DMS 273 (cell line): ENCODE data around the gene DUOX1.

Experiments used
- DNase-seq: peaks from one replicate; lab custom pipeline; 2025; ENCODE audit not compliant: unreplicated experiment; lab: John Stamatoyannopoulos, UW

DUOX1 gene

DNA sequence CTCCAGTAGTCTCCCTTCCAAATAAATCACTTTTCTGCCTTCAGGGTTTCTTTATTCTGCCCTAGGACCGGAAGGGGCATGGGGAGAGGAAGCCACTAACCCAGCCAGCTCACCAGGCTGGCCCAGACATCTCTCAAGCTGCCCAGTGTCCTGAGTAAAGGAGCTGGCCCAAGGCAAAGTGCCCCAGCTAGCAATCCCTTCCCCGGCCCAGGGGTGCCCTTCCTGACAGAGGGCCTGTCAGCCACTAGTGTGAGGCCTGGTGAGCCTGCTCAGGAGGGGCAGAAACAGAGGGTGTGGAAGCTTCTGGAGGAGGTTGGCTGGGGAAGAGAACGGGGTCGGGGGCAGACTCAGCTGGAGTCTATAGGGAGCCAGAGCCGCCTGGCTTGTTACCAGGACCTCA lies 35.7 kb downstream of the DUOX1 start:
- DNase-seq, result no peak

DNA sequence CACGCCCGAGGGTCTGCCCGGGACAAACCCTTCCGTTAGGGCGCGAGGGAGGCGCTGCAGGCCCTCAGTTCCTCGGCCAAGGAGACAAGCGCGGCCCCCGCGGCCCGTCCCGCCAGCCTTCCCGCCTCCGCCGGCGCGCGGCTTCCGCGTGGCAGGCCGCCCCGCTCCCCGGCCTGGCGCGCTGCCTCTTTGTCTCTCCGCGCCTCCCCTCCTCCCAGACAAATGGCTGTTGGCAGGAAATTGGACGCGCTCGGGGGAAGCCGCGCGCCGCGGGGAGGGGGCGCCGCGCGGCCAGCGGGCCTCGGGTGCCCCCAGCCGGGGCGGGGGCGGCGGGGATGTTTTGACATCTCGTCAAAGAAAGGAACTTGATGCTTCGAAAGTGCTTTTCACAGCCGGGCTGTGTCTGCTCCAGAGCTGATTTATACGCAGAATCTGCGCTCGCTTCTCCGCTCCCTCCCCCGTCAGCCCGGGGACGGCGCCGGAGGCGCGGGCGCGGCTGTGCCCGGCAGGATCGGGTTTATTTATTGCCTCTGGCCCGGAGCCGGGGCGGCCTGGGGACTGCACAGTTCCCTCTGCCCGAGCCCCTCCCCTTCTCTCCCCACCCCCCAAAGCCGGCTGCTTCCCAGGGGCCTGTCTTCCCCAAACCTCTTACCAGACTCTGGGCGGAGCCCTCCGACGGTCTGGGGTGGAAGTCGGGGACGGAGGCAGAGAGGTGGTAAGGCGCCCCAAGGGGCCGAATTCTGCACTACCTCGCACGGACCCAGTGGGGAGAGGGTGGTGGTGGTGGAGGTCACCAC lies 37.2 kb downstream of the DUOX1 start:
- DNase-seq, result peak; percentile 89

- no peak for DNase-seq
Measured at GRCh38 chr15:45167631-45168205, 37.9 kb downstream of the DUOX1 start.

- no peak for DNase-seq
Measured at GRCh38 chr15:45168286-45168685, 38.5 kb downstream of the DUOX1 start.

DNA sequence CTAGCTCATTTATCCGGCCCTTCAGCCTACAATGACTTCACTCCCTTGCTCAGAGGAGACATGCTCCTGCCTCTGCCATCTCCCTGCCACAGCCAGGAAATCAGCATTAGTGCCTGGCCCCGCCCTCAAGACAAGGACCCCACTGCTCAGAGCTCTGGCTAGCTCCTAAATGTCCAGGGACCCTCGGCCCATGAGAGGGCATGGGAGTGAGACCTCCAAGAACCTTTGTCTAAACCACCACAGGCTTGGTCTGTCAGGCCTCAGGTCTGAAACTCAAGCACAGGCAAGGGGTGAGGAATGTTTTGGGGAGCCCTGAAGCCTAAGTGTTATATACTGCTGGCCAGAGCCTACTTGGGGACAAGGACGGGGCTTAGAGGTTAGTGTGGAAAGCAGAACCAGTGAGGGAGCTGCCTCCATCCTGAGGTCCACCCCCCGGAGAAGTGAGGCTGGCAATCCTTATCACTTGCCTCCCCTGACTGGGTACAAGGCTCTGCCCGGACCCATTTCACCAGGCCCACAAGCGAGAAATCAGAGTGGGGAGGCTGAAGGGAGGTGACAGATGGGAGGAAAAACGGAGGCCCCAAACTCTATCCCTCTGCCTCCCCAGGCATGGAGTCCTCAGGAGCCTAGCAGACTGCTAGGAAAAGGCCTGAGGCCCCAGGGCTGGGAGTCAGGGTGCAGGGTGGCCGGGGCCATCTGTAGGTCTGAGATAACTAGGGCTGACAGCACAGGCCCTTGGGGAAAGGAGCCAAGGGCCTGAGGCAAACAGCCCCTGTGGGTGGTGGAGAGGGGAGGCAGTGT lies 39.2 kb downstream of the DUOX1 start:
- peak; percentile 54 for DNase-seq

DNA sequence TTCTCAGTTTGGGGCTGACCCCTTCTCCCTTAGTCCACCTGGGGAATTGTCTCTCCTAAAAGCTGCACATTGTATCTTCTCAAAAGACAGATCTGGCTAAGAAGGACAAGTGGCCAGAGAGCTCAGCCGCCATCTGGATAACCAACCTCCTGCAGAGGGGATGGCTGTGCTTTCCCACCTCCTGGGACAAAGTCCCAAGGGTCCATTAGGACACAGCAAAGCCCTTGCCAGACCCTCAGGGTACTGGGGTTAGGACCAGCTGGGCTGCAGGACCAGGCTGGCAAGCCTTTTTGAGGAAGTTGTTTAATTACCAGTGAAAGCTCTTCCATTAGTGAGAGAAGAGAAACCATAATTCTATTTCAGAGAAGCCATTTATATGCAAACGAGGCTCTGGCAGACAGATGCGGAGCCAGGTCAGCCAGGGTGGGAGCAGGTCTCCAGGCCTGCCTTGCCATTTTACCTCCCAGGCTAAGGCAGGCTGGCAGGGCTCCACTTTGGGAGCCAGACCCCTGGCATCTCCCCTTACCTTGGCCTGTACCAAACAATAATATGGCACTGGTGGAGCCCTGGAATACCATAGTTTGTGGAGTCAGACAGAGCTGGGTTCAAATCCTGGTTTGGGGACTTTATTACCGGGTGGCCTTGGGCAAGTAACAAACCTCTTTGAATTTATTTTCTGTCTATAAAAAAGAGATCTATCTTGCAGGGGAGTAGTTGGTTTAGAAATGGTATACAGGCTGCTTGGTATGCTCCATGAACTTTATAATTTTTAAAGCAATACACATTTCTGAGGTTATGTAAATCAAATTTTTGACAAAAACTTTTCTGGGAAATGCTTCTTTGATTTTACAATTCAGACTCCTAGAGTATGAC lies 40.0 kb downstream of the DUOX1 start:
- peak; percentile 73 for DNase-seq

DNA sequence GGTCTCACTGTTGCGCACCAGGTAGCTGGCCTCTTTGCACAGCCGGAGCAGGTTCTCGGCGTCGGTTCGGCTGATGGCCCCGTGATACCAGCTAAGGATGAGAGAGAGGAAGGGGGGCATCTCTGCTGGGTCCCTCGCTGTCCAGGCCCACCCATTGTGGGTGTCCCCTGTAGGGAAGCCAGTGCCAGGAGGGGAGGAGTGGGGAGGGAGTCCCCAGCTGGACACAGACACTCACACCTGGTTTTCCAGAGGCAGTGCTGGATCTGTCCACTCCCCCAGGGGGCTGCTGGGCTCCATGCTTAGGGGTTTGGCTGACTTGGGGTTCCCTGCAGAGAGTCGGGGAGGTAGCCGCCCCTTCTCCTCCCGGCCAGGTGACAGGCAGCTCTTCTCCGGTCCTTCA lies 42.1 kb downstream of the DUOX1 start:
- DNase-seq, result no peak

- no peak for DNase-seq
Measured at GRCh38 chr15:45174069-45174468, 44.3 kb downstream of the DUOX1 start.

- no peak for DNase-seq
Measured at GRCh38 chr15:45174577-45174976, 44.8 kb downstream of the DUOX1 start.

DNA sequence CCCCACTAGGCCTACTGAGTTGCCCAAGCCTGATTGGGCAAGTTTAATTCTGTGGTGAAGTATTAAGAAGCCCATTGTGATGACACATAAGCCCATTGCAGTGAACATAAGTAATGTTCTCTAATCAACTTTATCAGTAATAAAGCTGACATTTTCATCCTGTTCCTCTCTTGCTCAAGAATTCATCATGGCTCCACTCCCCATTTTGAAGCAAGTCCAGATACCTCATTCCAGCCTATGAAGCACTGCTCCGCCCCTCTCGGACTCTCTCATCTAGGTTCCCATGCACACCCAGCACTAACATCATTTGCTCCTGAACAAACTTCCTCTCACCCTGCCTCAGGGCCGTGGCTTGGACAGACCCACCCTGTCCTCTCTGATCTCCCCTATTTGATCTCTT lies 47.5 kb downstream of the DUOX1 start:
- DNase-seq, result no peak

DNA sequence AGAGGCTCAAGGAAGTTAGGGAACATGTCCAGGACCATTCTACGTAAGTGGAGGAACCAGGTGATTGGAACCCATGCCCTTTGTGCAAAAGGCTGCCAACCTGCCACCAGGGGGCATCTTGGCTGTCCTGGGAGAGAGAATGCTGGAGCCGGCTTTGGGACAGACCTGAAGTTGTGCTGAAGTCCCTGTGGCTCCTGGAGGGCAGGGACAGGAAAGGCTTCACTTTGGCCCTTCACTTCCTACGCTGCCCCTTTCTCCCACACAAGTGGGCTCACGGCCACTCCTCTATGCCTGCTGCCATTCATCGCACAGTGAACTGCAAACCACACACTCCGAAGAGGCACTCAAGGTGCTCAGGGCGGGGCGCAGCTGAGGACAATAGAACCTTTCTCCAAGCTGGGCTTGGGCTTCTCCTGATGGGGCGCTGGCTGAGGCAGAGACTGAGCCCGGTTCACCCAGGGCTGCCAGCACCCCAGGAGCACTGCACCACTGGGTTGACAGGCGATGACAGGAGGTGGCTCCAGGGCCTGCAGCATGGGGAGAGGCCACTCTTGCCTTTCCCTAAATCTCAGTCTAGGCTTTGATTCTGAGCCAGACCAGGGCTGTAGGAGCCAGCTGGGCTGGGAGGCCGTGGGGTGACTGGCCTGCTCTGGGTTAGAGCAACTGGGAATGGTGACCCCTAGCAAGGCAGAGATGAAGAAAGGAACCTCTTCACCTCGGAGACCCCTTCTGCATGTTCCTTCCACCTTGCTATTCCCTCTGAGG lies 49.6 kb downstream of the DUOX1 start:
- DNase-seq, result peak; percentile 51

DNA sequence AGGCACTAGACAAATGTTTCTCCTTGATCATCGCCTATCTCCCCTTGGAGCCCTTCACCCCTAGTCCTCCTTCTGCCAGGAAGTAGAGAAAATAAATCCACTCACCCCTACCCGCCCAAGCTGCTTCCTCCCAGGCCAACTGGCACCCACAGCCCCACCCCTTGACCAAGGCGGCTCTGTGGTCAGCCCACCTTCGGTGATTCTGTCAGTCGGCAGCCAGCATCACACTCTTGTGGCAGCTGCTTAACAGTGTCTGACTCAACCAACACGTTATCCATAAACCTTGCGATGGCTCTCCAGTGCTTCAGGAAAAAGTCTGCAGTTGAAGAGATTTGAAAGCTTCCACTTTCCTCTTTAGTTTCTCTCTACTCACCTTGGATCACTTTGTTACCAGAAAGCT lies 50.4 kb downstream of the DUOX1 start:
- no peak for DNase-seq

- DNase-seq, result no peak
Measured at GRCh38 chr15:45180648-45181436, 51.0 kb downstream of the DUOX1 start.

- peak; percentile 94 for DNase-seq
Measured at GRCh38 chr15:45181491-45182285, 51.9 kb downstream of the DUOX1 start.

DNA sequence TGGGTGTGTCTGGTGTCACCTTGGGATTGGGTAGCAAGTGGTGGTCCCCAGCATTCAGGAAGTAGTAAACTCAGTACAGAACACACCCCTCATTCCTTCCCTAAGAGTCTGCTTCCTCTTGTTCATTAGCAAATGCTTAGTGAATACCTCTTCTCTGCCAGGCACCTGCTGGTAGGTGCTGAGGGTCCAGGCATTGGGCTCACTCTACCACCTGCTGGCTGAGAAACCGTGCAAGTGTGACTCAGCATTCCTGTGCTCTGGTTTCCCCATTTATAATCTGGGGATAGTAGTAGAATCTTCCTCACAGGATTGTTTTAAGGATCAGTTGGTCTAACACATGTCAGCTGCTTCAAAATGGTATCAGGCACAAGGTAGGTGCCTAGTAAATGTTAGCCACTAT lies 53.2 kb downstream of the DUOX1 start:
- DNase-seq, result no peak

DNA sequence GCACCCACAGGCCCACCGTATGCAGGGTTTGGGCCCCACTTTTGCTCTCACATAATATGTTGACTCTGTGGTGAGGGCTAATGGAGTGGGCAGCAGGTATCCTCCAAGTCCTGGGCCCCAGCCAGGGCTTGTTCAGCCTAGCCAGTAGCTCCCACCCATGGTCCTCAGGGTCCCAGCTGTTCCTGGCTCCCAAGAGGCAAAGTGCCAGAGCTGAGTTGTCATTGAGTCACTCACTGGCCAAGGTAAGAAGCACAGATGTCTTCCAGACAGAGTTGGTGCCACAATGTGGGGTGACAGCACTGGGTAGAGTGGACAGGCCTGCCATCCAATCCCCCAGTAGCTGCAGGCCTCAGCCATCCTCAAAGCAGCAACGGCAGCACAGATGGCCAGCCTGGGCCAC lies 53.7 kb downstream of the DUOX1 start:
- DNase-seq, result peak; percentile 65

GRCh38 chr15:45184562-45185041 lies 54.8 kb downstream of the DUOX1 start:
- peak; percentile 87 for DNase-seq

DNA sequence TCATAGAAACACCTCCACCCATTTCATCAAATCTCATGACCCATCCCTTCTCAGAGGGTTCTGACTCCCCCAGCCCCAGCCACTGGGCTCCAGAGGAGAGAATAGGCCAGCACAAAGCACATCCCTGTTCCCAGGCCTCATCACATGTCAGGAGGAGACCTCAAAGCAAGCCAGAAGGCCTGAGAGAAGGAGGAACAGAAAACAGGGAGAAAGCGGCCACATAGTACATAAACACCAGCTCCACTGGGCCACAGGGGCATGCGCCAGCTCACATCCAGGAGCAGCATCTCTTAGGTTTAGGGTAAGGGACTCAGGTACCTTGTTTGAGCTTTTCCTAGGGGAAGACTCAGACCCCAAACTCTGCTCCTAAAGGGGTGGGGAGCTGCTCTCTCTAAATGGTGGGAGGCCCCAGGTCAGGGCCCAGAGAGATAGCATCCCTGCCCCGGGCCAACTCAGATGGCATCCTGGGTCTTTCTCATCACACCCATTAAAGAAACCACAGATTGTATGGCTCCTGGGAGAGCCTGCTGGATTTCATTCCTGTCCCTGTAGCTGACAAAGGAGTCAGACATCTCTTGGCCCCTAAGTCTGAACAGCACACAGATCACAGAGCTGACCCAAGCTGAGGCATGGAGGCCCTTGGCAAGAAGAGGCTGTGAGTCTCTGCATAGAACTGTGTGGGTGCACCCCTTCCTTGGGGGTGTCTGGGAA lies 55.4 kb downstream of the DUOX1 start:
- peak; percentile 72 for DNase-seq
